ENCODE measurements around the gene NFIC. TPM values are rescaled to one million over a fixed set of nuclear protein-coding genes. Genes with fewer than 3 reads are reported as not detected.
"Not testable (repeated sequence)": the region's sequence is repeated elsewhere in the genome, so short reads cannot be mapped to it uniquely, and the experiment has no call there.

The NFIC gene
- total RNA-seq, 2 experiments from 2014 or later: 11.9 to 12.8 TPM

DNA sequence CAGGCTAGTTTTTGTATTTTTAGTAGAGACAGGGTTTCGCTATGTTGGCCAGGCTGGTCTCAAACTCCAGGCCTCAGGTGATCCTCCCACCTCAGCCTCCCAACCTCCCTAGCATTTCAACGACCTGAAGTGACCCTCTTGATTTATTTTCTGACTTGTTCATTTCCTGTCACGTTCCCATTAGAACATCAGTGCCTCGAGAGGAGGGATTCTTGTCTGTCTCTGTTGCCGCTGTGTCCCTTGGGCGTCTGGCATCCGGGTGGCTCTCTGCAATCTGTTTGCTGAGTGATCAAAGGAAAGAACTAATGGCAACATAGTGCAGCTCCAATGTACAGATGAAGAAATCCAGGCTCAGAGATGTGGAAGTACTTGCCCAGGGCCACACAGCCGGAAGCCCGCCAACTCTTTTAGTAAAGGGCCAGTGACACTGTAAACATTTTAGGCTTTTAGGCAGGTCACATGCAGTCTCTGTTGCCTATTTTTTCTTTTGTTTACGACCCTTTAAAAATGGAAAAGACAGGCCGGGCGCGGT lies 47.5 kb downstream of the NFIC start:
- no peaks in the 10 kb centered on the region for H3K4me1 Mint-ChIP-seq (ENCODE audit: low read depth)
- DNase-seq: no peak
- H3K27me3 Mint-ChIP-seq (ENCODE audit: low read depth): no peaks in the 10 kb centered on the region
- H3K27ac Mint-ChIP-seq: no peak overlapping the region
- H3K9me3 Mint-ChIP-seq: no peaks in the 10 kb centered on the region
- H3K36me3 Mint-ChIP-seq (ENCODE audit: low read depth): no peaks in the 10 kb centered on the region
- intact Hi-C loops (cut with micrococcal nuclease): no loop called here
- CTCF ChIA-PET: no interaction called here
- no peak overlapping the region for H3K4me3 Mint-ChIP-seq

DNA sequence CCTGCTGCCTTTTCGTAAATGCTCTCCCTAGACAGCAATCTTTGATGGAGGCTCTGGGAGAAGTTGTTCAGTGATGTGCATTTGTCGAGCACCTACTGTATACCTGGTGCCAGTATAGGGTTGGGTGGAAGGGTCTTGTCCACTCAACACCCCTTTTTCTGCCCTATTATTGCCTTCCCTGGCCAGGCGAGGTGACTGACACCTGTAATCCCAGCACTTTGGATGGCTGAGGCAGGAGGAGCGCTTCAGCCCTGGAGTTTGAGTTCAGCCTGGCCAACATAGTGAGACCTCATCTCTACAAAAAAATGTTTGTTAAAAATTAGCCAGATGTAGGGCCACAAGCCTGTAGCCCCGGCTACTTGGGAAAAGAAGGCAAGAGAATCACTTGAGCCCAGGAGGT lies 49.3 kb downstream of the NFIC start:
- intact Hi-C loops (cut with micrococcal nuclease): no loop called here
- no peak for DNase-seq
- CTCF ChIA-PET: no interaction called here
- no peaks in the 10 kb centered on the region for H3K9me3 Mint-ChIP-seq
- H3K27ac Mint-ChIP-seq: no peak overlapping the region
- no peaks in the 10 kb centered on the region for H3K27me3 Mint-ChIP-seq (ENCODE audit: low read depth)
- no peaks in the 10 kb centered on the region for H3K4me1 Mint-ChIP-seq (ENCODE audit: low read depth)
- no peaks in the 10 kb centered on the region for H3K36me3 Mint-ChIP-seq (ENCODE audit: low read depth)
- H3K4me3 Mint-ChIP-seq: no peak overlapping the region

DNA sequence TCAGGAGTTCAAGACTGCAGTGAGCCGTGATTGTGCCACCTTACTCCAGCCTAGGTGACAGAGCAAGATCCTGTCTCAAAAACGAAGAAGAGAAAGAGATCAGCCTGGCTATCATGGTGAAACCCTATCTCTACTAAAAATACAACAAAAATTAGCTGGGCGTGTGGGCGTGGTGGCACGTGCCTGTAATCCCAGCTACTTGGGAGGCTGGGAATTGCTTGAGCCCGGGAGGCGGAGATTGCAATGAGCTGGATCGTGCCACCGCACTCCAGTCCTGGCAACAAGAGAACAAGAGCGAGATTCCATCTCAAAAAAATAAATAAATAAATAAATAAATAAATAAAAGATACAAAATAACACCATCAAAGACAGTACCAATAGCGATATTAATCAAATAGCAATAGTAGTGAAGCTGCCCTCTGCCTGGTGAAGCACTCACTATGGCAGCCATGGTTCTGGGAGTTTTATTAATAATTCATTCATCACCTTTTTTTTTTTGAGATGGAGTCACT lies 53.9 kb downstream of the NFIC start:
- Mint-ChIP-seq H3K4me3 (no peak overlapping the region), H3K27me3 (ENCODE audit: low read depth) (no peaks in the 10 kb centered on the region), H3K9me3 (no peaks in the 10 kb centered on the region), H3K4me1 (ENCODE audit: low read depth) (no peaks in the 10 kb centered on the region), H3K27ac (no peak overlapping the region), H3K36me3 (ENCODE audit: low read depth) (no peaks in the 10 kb centered on the region)
- intact Hi-C loops (cut with micrococcal nuclease): no loop called here
- no peak for DNase-seq
- CTCF ChIA-PET: interaction anchor here (0.6 to 3.2 kb wide), 6 partner anchors 10 to 139 kb away, joined by 3 to 24 read pairs (median 4); no protein-coding TSS in a partner anchor

DNA sequence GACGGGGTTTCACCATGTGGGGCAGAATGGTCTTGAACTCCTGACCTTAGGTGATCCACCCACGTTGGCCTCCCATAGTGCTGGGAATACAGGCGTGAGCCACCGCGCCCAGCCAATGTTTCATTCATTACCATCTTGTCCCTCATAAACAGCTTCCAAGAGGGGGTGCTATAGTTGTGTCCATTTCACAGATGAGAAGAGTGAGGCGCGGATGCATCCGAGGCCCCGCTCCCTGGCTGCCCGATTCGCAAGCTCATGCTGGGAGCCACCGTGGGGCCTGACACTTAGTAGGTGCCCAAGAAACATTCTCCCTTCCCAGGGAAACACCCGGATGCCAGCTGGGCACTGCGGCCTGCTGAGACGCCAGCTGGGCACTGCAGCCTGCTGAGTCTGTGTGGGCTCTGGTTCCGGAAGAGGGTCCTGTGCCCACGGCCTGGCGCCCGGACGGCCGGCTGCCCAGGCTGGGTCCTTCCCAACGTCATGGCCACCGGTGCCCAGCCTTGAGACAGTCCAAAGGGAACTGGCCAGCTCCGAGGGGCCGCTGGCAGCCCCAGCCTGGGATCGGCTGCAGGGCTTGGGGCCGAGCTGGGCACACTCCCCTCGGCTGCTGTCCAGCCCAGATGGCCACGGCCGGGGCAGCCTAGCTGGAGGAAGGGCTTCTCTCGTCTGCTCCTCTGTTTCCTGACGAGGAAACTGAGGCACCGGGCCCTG lies 54.7 kb downstream of the NFIC start:
- intact Hi-C loops (cut with micrococcal nuclease): no loop called here
- no peaks in the 10 kb centered on the region for H3K36me3 Mint-ChIP-seq (ENCODE audit: low read depth)
- no peaks in the 10 kb centered on the region for H3K9me3 Mint-ChIP-seq
- no peak overlapping the region for H3K27ac Mint-ChIP-seq
- H3K4me3 Mint-ChIP-seq: no peak overlapping the region
- no peaks in the 10 kb centered on the region for H3K27me3 Mint-ChIP-seq (ENCODE audit: low read depth)
- no peaks in the 10 kb centered on the region for H3K4me1 Mint-ChIP-seq (ENCODE audit: low read depth)
- DNase-seq: no peak
- CTCF ChIA-PET: interaction anchor here (0.6 to 3.2 kb wide), 5 partner anchors 9 to 140 kb away, joined by 3 to 24 read pairs (median 4); no protein-coding TSS in a partner anchor

- H3K4me1 Mint-ChIP-seq (ENCODE audit: low read depth); H3K36me3 Mint-ChIP-seq (ENCODE audit: low read depth); CTCF ChIA-PET; H3K9me3 Mint-ChIP-seq; H3K27ac Mint-ChIP-seq; H3K4me3 Mint-ChIP-seq; DNase-seq; intact Hi-C loops (cut with micrococcal nuclease); H3K27me3 Mint-ChIP-seq (ENCODE audit: low read depth): not testable (repeated sequence)
Measured at GRCh38 chr19:3421656-3422055, 55.3 kb downstream of the NFIC start.

DNA sequence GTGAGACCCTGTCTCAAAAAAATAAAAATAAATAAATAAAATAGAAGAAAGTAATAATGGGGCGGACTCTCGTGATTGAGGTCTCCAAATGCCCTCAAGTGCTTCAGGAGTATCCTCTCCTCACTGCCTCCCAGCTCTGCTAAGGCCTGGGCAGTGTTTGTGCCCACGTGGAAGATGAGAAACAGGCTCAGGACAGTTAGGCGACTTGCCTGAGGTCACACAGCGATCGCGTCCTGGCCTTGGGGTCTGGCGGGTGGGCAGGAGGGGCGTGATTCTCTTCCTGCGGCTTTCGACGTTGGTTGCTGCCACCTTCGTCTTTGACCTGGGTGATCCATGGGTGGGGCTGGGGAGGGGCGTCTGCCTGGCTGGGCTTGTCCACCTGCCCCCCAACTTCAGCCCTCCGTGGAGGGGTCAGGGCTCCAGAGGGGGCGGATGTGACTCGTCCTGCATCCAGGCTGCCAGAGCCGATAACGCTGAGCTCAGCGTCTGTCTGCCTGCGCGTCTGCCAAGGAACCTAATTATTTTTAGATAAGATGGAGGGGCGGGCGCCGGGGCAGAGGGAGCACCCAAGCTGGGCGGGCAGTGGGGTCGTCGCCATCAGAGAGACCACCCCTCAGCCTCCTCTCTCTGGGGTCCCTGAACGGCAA lies 56.9 kb downstream of the NFIC start:
- Mint-ChIP-seq H3K4me1 (ENCODE audit: low read depth) (peaks cover 1% of the 10 kb centered on the region), H3K27ac (no peak overlapping the region), H3K9me3 (no peaks in the 10 kb centered on the region), H3K4me3 (no peak overlapping the region), H3K36me3 (ENCODE audit: low read depth) (peaks cover 7% of the 10 kb centered on the region), H3K27me3 (ENCODE audit: low read depth) (no peaks in the 10 kb centered on the region)
- no peak for DNase-seq
- CTCF ChIA-PET: no interaction called here
- intact Hi-C loops (cut with micrococcal nuclease): no loop called here

DNA sequence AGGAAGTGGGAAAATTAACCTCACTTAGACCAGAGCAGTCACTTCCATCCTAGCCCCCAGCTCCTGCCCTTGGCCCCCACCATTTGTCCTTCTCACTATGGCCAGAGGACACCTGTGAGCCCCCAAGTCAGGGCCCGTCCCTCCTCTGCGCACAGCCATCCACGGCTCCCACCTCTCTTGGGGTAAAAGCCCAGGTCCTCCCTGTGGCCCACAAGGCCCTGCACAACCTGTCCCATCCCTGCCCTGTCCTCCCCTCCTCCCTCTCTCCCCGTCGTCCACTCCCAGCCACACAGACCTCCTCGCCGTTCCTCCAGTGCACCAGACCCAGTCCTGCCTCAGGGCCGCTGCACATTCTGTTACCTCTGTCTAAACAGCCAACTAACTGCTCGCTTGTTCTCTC lies 60.0 kb downstream of the NFIC start:
- DNase-seq: no peak
- Mint-ChIP-seq H3K9me3 (no peaks in the 10 kb centered on the region), H3K36me3 (ENCODE audit: low read depth) (peaks cover 7% of the 10 kb centered on the region), H3K27me3 (ENCODE audit: low read depth) (no peaks in the 10 kb centered on the region), H3K27ac (no peak overlapping the region), H3K4me3 (no peak overlapping the region), H3K4me1 (ENCODE audit: low read depth) (peaks cover 1% of the 10 kb centered on the region)
- intact Hi-C loops (cut with micrococcal nuclease): no loop called here
- CTCF ChIA-PET: interaction anchor here (0.6 to 1.2 kb wide), 2 partner anchors 15 to 102 kb away, joined by 3 to 4 read pairs; no protein-coding TSS in a partner anchor

DNA sequence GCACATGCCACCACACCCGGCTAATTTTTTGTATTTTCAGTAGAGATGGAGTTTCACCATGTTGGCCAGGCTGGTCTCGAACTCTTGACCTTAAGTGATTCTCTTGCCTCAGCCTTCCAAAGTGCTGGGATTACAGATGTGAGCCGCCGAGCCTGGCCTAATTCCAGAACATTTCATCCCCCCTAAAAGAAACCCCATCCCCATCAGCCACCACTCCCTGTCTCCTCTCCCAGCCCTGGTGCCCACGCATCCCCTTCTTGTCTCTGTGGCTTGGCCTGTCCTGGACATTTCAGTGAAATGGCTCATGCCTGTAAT lies 63.9 kb downstream of the NFIC start:
- H3K27me3 Mint-ChIP-seq (ENCODE audit: low read depth); H3K4me3 Mint-ChIP-seq; H3K4me1 Mint-ChIP-seq (ENCODE audit: low read depth); DNase-seq; H3K9me3 Mint-ChIP-seq; intact Hi-C loops (cut with micrococcal nuclease): not testable (repeated sequence)
- Mint-ChIP-seq H3K27ac (peak overlapping the region; percentile 36), H3K36me3 (ENCODE audit: low read depth) (peaks cover 24% of the 10 kb centered on the region)
- CTCF ChIA-PET: interaction anchor here (0.7 to 3.1 kb wide), 14 partner anchors 9 to 240 kb away, joined by 3 to 24 read pairs (median 8); no protein-coding TSS in a partner anchor

- peaks cover 20% of the 10 kb centered on the region for H3K36me3 Mint-ChIP-seq (ENCODE audit: low read depth)
- CTCF ChIA-PET: interaction anchor here (0.7 to 3.1 kb wide), 4 partner anchors 12 to 104 kb away, joined by 3 to 24 read pairs (median 6); no protein-coding TSS in a partner anchor
- DNase-seq: no peak
- no peaks in the 10 kb centered on the region for H3K27me3 Mint-ChIP-seq (ENCODE audit: low read depth)
- intact Hi-C loops (cut with micrococcal nuclease): no loop called here
- no peak overlapping the region for H3K4me3 Mint-ChIP-seq
- H3K9me3 Mint-ChIP-seq: peaks cover 8% of the 10 kb centered on the region
- peaks cover 11% of the 10 kb centered on the region for H3K4me1 Mint-ChIP-seq (ENCODE audit: low read depth)
- H3K27ac Mint-ChIP-seq: no peak overlapping the region
Measured at GRCh38 chr19:3431760-3432397, 65.5 kb downstream of the NFIC start.

DNA sequence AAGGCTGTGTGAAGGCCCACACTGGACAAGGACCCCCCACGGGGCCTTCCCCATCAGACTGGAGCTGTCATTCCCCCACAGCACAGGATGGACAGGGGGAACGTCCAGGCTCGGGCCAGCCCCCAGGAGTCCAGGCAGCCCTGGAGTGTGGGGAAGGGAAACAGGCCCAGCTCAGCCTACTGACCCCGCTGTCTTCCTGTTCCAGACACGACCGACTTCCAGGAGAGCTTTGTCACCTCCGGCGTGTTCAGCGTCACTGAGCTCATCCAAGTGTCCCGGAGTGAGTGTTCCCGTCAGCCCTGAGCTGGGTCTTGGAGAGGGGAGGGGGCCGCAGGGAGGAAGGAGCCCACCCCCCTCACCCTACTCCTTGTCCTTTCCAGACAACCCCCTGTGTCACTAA lies 66.9 kb downstream of the NFIC start:
- Mint-ChIP-seq H3K4me1 (ENCODE audit: low read depth) (peaks cover 10% of the 10 kb centered on the region), H3K4me3 (no peak overlapping the region), H3K36me3 (ENCODE audit: low read depth) (peaks cover 21% of the 10 kb centered on the region), H3K9me3 (peaks cover 8% of the 10 kb centered on the region), H3K27ac (no peak overlapping the region), H3K27me3 (ENCODE audit: low read depth) (no peaks in the 10 kb centered on the region)
- DNase-seq: no peak
- intact Hi-C loops (cut with micrococcal nuclease): no loop called here
- CTCF ChIA-PET: no interaction called here

GRCh38 chr19:3433805-3434540 lies 67.6 kb downstream of the NFIC start:
- CTCF ChIA-PET: no interaction called here
- Mint-ChIP-seq H3K27me3 (ENCODE audit: low read depth) (no peaks in the 10 kb centered on the region), H3K36me3 (ENCODE audit: low read depth) (peaks cover 21% of the 10 kb centered on the region), H3K4me3 (peak overlapping the region; percentile 96), H3K27ac (peak overlapping the region; percentile 98), H3K9me3 (peaks cover 8% of the 10 kb centered on the region), H3K4me1 (ENCODE audit: low read depth) (peaks cover 10% of the 10 kb centered on the region)
- no peak for DNase-seq
- intact Hi-C loops (cut with micrococcal nuclease): no loop called here
